OCI-LY3 (cell line): ENCODE measurements around the gene C1QTNF1.

Experiments used
- CTCF ChIP-seq: fragments of 200-600, 300-600 bp; sonication (generic); IDR thresholded peaks from 2 replicates; pipeline ENCODE4 v1.5.1; 2014; ENCODE audit warnings: antibody characterized with exemption, low read length, low read depth
- EZH2phosphoT487 ChIP-seq: fragments of 200-600 bp; shearing (Covaris generic); IDR thresholded peaks from 2 replicates; pipeline ENCODE4 v1.6.1; 2018; ENCODE audit warnings: antibody characterized with exemption, mixed run types, low read depth

GRCh38 chr17:78995022-78995760, 28.8 kb upstream of the C1QTNF1 start:
- TF ChIP-seq CTCF (no peak), EZH2phosphoT487 (no peak)
